GM19468 (cell line): ENCODE measurements around the gene TERB2.
"Not testable (repeated sequence)": the region's sequence is repeated elsewhere in the genome, so short reads cannot be mapped to it uniquely, and the experiment has no call there.

Experiments
- ATAC-seq: cut with Tn5 transposase; IDR thresholded peaks from one replicate; pipeline ENCODE4 v1.9.1; 2021; ENCODE audit warnings: mild to moderate bottlenecking, moderate library complexity, moderate number of reproducible peaks; ENCODE audit not compliant: unreplicated experiment; ENCODE audit errors: extremely low read depth

The TERB2 gene

GRCh38 chr15:44956388-44956787 lies at the start of gene TERB2:
Gene TERB2 (plus strand): TSS chr15:44956687. CDS start chr15:44956719, 32 bp downstream.
- ATAC-seq = no peak

- no peak for ATAC-seq
Measured at GRCh38 chr15:44909423-44909822, 47.1 kb upstream of the TERB2 start.

DNA sequence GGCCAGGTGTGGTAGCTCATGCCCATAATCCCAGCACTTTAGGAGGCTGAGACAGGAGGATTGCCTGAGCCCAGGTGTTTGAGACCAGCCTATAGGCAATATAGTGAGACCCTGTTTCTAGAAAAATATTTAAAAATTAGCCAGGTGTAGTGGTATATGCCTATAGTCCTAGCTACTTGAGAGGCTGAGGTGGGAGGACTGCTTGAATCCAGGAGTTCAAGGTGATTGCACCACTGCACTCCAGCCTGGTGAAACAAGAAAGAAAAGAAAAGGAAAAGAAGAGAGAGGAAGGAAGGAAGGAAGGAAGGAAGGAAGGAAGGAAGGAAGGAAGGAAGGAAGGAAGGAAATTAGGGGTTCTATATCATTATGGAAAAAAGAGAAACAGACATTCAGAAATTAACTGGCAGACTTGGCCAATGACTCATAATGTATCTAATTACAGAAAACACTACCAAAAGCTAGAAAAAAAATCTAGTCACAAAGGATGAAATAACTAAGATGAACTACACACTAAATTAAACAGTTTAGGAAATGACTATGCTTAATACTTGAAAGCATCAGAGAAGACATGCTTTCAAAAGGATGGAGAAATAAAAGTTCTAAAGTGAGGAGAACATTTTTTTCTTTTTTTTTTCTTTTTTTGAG lies 45.4 kb upstream of the TERB2 start:
- no peak for ATAC-seq

DNA sequence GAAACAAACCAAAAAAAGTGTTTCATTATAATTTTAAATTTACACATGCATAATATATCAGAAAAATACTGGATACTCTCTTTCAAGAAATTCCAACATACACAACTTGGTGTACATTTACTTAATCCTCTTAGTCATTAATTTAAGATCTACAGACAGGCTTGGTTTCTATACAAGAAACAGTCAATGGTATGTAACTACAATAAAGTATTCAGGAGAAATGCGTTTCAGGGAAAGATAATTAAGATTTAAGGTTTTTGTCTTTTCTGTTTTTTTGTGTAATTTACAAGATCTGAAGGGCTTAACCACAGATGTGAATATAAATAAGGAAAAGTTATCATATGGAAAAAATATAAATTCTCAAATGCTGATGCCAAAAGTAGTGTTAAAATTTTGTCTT lies 44.3 kb upstream of the TERB2 start:
- not testable (repeated sequence) for ATAC-seq

- ATAC-seq = not testable (repeated sequence)
Measured at GRCh38 chr15:44912974-44913448, 43.5 kb upstream of the TERB2 start.

- no peak for ATAC-seq
Measured at GRCh38 chr15:44918136-44918535, 38.4 kb upstream of the TERB2 start.

- not testable (repeated sequence) for ATAC-seq
Measured at GRCh38 chr15:44928658-44929057, 27.8 kb upstream of the TERB2 start.

- not testable (repeated sequence) for ATAC-seq
Measured at GRCh38 chr15:44930283-44930682, 26.2 kb upstream of the TERB2 start.

- ATAC-seq = not testable (repeated sequence)
Measured at GRCh38 chr15:44958302-44958701, 1.8 kb downstream of the TERB2 start.

DNA sequence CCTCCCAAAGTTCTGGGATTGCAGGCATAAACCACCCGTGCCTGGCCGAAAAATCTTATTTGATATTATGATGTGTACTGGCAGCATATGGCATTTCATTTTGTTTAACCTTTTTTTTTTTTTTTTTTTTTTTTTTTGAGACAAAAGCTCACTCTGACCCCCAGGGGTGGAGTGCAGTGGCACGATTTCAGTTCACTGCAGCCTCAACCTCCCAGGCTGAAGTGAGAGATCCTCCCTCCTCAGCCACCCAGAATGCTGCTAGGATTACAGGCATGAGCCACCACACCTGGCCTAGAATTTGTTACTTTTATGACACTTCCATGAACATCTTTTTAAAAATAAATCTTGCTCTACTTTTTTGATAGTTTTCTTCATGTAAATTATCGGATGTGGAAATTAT lies 12.0 kb downstream of the TERB2 start:
- no peak for ATAC-seq

DNA sequence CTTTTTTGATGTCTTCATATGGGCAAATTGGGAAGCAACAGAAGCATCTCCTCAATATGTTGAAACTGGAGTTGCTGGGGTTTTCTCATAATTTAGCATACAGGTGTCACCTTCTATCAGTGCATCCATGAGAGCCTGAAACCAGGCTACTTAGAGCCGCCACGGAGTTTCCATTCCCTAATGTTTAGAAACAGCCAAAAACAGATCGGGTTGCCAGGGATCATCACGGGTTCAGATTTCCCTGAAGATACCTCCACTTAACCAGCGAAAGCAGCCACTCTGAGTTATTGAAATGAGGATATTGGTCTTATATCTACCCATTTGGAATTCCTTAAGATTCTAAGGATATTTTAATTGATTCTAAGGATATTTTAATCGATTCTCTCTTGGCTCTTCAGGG lies 14.5 kb downstream of the TERB2 start:
- ATAC-seq = no peak

- ATAC-seq = not testable (repeated sequence)
Measured at GRCh38 chr15:44976183-44976582, 19.7 kb downstream of the TERB2 start.

DNA sequence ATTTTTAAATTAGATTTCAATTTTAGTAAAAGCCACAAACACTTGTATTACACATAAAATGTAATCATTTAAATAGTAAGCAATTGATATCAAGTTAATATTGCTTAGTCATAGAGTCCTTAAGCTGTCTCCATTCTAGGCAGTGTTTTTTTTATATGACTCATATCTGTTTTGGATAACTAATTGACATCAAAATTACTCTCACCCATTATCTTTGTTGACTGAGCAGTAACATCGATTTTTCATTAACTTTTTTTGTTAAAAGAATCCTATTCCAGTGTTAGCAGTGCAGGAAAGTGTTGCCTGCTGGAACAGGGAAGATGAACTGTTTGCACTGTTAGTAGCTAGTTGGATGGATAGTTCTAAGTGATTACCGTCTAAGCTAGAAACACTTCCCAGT lies 21.3 kb downstream of the TERB2 start:
- ATAC-seq = not testable (repeated sequence)

GRCh38 chr15:44979617-44980339 lies 23.3 kb downstream of the TERB2 start:
- ATAC-seq = not testable (repeated sequence)

GRCh38 chr15:44984144-44984543 lies 27.7 kb downstream of the TERB2 start:
- not testable (repeated sequence) for ATAC-seq

DNA sequence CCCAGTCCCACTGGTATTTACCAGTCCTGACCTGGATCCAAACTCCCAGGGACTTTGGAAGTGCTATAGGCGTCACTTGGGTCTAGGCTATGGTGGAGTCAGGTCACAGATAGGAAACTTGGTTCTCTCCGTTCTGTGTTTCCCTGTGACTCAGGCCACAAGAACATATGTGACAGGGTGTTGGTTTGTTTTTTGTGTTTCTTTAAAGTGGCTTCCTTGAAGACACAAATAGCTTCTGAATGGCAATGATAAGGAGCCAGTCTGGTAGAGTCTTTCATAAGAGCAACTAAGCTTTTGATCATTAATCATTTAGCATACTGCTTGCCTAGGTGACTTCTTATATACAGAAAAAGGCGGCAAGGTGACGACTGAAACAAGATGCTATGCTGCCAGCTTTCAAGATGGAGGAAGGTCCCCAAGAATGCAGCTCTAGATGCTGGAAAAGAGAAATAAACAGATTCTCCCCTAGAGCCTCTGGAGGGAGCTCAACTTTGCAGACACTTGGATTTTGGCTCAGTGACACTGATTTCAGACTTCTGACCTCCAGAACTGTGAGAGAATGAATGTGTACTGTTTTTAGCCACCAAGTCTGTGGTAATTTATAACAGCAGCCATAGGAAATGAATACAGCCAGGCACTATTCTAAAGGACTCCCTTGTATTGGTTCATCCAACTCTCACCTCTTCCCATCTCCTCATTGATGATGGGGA lies 30.0 kb downstream of the TERB2 start:
- ATAC-seq = not testable (repeated sequence)

- not testable (repeated sequence) for ATAC-seq
Measured at GRCh38 chr15:44987711-44988110, 31.2 kb downstream of the TERB2 start.

- not testable (repeated sequence) for ATAC-seq
Measured at GRCh38 chr15:44988184-44988869, 31.8 kb downstream of the TERB2 start.

DNA sequence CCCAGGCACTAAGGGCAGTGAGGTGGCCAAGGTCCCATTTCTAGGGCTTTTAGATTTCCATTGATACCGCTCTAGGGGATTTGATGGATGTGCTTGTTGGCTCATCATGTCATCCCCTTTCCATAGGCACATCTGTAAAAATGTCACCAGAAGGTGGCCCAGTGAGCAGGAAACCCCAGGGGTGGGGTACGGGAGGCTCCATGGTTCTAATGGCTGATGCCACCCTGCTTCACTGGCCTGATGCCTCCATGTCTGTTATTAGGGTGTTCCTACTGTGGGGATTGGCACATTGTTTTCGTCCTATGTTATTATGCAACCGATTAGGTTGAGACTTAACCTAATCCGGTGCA lies 32.4 kb downstream of the TERB2 start:
- ATAC-seq = not testable (repeated sequence)

- ATAC-seq = not testable (repeated sequence)
Measured at GRCh38 chr15:44997632-44998031, 41.1 kb downstream of the TERB2 start.
